Peyer's patch (tissue), 4 donors: Measurements from ENCODE around the gene SLC5A6.

Experiments used
- CTCF ChIP-seq, 6 experiments: fragments of 450-650 bp in 4 of 6; fragments of 200-600 bp in 2 of 6; sonication (generic) in 1 of 6; IDR thresholded peaks; one replicate each; pipeline ENCODE4 v1.5.1; 2017 to 2019; ENCODE audit warnings: antibody characterized with exemption in 6 of 6, mild to moderate bottlenecking in 3 of 6, moderate library complexity in 1 of 6
- POLR2A ChIP-seq, 2 donors: fragments of 450-650 bp; IDR thresholded peaks; one replicate each; pipeline ENCODE4 v1.5.1; 2017; ENCODE audit warnings: antibody characterized with exemption in 2 of 2, mild to moderate bottlenecking in 2 of 2, moderate library complexity in 2 of 2

DNA sequence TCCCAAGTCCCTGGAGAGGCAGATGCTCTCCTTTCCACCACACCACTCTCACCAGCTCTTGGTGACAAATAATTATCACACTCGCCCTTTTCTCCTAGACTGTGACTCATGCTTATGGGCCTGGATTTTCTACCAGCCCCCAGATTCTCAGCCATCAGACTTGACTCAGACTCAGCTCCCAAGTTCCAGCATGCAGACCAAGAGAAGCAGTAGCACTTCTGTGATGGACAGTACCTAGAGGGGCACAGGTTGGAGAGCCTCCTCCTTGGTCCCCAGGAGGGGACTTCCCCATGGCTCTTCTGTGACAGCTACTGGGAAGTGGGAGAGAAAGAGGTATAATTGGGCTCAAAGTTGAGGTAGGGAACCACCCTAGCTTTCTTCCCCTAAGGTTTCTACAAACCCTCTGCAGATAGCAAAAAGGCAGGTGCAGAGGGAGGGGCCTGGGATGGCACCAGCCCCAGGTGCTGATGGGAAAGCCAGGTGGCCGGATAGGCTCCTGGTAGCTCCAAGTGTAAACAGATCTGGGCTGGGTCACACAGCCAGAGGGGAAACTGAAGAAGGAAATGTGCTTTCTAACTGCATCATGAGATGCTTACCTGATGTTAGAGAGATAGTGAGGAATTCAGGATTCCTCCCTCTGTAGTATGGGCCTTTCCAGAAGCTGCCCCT lies 59.1 kb downstream of the SLC5A6 start:
- TF ChIP-seq POLR2A (IDR thresholded peaks at IDR 0.05): no peak
- TF ChIP-seq CTCF (IDR thresholded peaks at IDR 0.05): no peak
